Transverse colon (tissue), 4 donors: Measurements from ENCODE around the gene KIF25.

Experiments
- CTCF ChIP-seq, 5 experiments: fragments of 200-600 bp in 3 of 5; fragments of 450-650 bp in 2 of 5; sonication (generic) in 3 of 5; IDR thresholded peaks; 1 replicate in 2 of 5; 2 replicates in 3 of 5; pipeline ENCODE4 v1.5.1; 2016 to 2017; ENCODE audit warnings: antibody characterized with exemption in 5 of 5, inconsistent platforms in 3 of 5, mild to moderate bottlenecking in 2 of 5, moderate library complexity in 1 of 5
- EP300 ChIP-seq: sonication (generic); formaldehyde crosslinking; IDR thresholded peaks from one replicate; pipeline ENCODE4 v1.6.1; 2017; ENCODE audit warnings: antibody characterized with exemption, low read depth
- POLR2A ChIP-seq: fragments of 450-650 bp; IDR thresholded peaks from one replicate; pipeline ENCODE4 v1.6.1; 2016; ENCODE audit warnings: antibody characterized with exemption, mild to moderate bottlenecking, moderate library complexity
- POLR2AphosphoS5 ChIP-seq, 3 donors: sonication (generic); formaldehyde crosslinking; IDR thresholded peaks; one replicate each; pipeline ENCODE4 v1.6.1; 2016; ENCODE audit warnings: antibody characterized with exemption in 3 of 3

GRCh38 chr6:167987396-167988153 is 9.9 kb upstream of the KIF25 start:
- TF ChIP-seq CTCF (IDR thresholded peaks at IDR 0.05): no peak
- TF ChIP-seq POLR2A: no peak
- no peak for TF ChIP-seq POLR2AphosphoS5 (IDR thresholded peaks at IDR 0.05)
- TF ChIP-seq EP300: no peak
